ENCODE results near the gene SETD3. TPM values are rescaled to one million over a fixed set of nuclear protein-coding genes. Genes with fewer than 3 reads are reported as not detected.

SETD3 gene
- total RNA-seq, 2 donors from 2014 or later = 32.8 to 53.2 TPM

DNA sequence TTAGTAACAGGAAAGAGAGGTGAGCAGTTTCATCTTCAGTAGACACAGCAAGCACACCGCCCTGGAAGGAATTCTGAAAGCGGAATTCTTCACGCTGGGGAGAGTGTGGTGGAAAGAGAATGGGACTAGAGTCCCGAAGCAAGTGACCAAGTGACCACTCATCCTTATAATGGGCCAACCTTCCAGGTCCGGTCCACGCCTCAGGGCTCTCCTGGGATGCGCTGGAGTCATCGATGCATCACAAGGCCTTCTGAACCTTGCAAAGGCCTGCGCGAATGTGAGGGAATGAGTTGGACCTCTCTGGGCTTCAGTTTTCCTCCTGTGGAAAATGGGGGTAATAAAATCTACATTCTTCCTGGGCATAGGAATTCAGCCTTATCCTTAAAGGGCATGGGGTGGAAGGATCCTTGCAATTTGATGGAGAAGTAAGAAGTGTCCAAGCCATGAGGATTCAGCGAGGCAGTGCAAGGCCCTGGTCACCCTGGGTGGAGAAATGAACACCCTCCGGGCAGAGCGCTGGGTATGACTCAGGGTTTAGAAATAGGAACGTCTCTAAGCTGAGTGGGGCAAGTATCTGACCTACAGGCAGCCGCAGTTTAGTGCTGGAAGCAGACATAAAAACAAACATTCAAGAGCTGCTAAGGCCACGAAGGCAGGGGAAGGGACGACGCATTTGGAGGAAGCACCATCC, 97.7 kb downstream of the SETD3 start:
- ATAC-seq (replicated peaks) = no peak
- Mint-ChIP-seq H3K9me3 (no peaks in the 10 kb centered on the region), H3K4me3 (no peak overlapping the region), H3K36me3 (ENCODE audit: low read depth) (no peaks in the 10 kb centered on the region), H3K27ac (no peak overlapping the region), H3K4me1 (peaks cover 10% of the 10 kb centered on the region), H3K27me3 (peaks cover 29% of the 10 kb centered on the region)

DNA sequence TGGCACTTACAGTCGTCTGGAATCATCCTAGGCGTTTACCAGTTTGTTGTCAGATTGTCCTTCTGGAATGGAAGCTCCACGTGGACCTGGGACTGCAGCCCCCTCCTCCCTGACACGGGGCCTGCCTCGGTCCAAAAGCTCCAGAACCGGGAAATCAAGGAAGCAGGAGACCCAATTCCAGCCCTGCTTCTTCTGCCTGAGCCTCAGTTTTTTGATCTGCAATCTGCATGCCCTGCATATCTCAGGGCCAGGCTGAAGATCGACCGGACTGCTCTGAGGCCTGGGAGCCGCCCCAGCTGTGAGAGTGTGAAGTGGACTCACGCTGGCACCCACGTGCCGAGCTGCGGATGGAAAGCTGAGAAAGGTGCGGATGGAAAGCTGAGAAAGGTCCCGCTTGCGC, 98.6 kb downstream of the SETD3 start:
- no peaks in the 10 kb centered on the region for H3K36me3 Mint-ChIP-seq (ENCODE audit: low read depth)
- no peaks in the 10 kb centered on the region for H3K9me3 Mint-ChIP-seq
- H3K4me1 Mint-ChIP-seq = peaks cover 7% of the 10 kb centered on the region
- no peak for ATAC-seq (replicated peaks)
- no peak overlapping the region for H3K4me3 Mint-ChIP-seq
- H3K27me3 Mint-ChIP-seq = peaks cover 29% of the 10 kb centered on the region
- no peak overlapping the region for H3K27ac Mint-ChIP-seq

DNA sequence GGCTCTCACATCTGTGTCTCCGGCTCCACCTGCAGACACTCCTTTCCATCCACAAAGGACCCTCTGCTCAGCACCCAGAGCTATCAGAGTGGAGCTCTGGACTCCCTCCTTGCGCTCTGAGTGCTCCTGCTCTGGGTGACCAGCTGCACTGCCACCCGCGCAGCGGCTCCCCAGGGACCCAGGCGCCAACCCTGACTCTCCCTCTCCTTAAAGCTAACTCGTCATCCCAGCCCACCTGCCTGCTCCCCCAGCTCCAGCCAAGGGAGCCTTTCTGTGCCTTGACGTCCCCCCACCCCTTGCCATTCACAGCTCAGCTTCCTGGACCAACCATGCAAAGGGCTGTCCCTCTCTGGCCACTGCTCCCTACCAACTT, 99.0 kb downstream of the SETD3 start:
- H3K36me3 Mint-ChIP-seq (ENCODE audit: low read depth) = no peaks in the 10 kb centered on the region
- no peak overlapping the region for H3K27ac Mint-ChIP-seq
- H3K9me3 Mint-ChIP-seq = no peaks in the 10 kb centered on the region
- peaks cover 6% of the 10 kb centered on the region for H3K4me1 Mint-ChIP-seq
- H3K27me3 Mint-ChIP-seq = peaks cover 29% of the 10 kb centered on the region
- no peak for ATAC-seq (replicated peaks)
- H3K4me3 Mint-ChIP-seq = no peak overlapping the region

DNA sequence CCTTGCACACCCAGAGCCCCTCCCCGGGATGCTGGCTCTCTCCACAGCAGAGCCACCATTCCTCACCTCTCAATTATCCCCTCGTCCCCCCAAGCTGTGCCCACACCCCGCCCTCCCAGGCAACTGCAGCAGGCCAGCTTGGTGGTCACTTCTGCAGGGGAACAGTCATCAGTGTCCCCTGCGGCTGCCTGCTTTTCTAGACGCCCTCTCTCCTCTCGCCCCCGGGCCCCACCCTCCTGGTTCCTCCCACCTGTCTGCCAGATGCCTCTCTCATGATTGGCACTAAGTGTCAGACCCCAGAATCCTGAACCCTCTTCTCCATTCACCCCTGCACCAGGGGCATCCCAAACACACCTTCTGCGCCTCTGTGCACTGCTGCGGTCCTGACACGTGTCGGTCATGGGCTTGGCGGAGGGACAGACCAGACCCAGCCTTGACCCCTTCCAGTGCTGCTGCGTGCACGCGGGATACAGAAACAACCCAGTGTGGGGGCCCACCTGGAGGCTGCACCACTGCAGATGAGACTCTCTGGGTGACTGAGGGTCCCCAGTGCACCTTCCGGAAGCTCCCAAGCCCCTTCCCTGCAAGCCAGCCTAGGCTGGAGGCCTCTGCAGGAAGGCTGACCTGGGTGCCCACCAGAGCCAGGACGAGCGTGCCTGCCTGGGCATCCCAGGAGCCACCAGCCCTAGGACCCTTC, 99.5 kb downstream of the SETD3 start:
- Mint-ChIP-seq H3K9me3 (no peaks in the 10 kb centered on the region), H3K27ac (no peak overlapping the region), H3K27me3 (peaks cover 29% of the 10 kb centered on the region), H3K4me3 (no peak overlapping the region), H3K36me3 (ENCODE audit: low read depth) (no peaks in the 10 kb centered on the region), H3K4me1 (peaks cover 6% of the 10 kb centered on the region)
- ATAC-seq (replicated peaks) = no peak

DNA sequence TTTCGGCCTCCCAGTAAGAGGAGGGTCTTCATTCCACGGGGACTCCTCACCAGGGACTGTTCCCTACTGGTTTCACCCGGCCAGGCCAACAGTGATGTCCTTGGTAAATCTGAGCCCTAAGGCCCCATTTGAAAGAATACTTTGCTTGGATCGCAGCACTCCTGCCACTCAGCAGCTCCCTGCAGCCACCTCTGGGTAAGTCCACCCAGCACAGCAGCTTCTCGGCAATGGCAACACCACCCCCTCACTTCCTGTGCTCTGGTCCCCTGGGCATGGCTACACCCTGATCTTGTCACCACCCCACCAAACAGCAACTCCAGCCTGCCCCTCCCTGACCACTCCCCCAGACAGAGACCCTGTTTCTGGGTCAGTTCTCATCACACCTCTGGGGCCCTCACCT, 100.3 kb downstream of the SETD3 start:
- H3K36me3 Mint-ChIP-seq (ENCODE audit: low read depth) = no peaks in the 10 kb centered on the region

DNA sequence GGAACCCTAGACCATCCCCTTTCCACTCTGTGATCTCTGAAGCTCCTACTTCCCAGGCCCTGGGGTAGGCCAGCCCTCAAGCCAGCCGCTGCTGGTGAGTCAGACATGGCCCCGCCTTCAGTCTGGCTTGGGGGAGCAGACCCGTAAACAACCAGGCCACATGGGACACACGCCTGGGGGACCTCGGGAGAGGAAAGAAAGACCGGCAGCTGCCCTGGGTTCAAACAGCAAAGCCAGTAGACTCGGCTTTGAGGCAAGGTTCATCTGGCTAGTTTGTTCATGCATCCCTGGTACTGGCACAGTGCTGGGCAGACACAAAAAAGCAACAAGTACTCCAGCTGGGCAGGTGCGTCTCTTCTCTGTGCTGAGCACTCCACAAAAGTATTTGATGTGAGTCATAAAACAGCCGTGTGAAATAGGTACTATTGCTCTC, 101.9 kb downstream of the SETD3 start:
- Mint-ChIP-seq H3K4me3 (no peak overlapping the region), H3K36me3 (ENCODE audit: low read depth) (no peaks in the 10 kb centered on the region), H3K4me1 (peaks cover 6% of the 10 kb centered on the region), H3K9me3 (no peaks in the 10 kb centered on the region), H3K27ac (no peak overlapping the region), H3K27me3 (peaks cover 17% of the 10 kb centered on the region)
- no peak for ATAC-seq (replicated peaks)

More for the DNA sequence above, 100.3 kb downstream of the SETD3 start:
- Mint-ChIP-seq H3K27ac (no peak overlapping the region), H3K4me1 (peaks cover 6% of the 10 kb centered on the region), H3K4me3 (no peak overlapping the region), H3K9me3 (no peaks in the 10 kb centered on the region), H3K27me3 (peaks cover 28% of the 10 kb centered on the region)
- no peak for ATAC-seq (replicated peaks)

DNA sequence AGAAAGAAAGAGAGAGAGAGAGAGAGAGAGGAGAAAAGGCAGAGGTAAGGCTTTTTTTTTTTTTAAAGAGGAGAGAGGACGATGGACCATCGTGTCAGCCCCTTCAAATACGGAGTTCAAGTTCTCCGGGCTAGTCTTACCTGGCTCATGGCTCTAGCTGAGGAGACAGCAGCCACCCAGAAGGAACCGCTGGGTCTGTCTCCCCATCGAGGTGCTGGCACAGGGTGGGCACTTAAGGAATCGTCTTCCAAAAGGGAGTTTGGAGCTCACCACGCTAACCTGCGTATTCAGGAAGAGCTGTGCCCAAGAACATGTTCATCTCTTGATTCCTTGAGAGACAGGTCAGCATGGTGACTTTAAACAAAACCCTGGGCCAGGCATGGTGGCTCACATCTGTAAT, 102.7 kb downstream of the SETD3 start:
- no peaks in the 10 kb centered on the region for H3K9me3 Mint-ChIP-seq

DNA sequence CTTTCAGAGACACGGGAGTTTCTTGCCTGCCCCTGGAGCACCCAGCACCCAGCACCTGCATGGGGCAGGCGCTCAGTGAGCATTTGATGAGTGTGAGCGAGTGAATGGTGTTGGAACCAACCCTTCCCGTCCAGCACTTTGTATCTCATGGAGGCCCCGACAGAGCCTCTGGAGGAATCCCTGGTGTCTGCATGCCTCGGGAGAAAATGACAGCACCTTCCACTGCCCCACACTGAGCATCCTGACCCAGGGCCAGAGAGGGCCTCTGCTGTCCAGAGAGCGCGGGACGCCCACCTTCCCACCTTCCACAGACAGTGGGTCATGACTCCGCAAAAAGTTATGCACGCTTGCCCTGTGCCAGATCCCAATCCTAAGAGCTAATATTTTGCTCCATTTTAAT, 105.7 kb downstream of the SETD3 start:
- Mint-ChIP-seq H3K36me3 (ENCODE audit: low read depth) (no peaks in the 10 kb centered on the region), H3K27ac (no peak overlapping the region), H3K4me1 (no peaks in the 10 kb centered on the region), H3K27me3 (peaks cover 16% of the 10 kb centered on the region), H3K4me3 (no peak overlapping the region), H3K9me3 (no peaks in the 10 kb centered on the region)
- no peak for ATAC-seq (replicated peaks)

More for the DNA sequence above, 102.7 kb downstream of the SETD3 start:
- Mint-ChIP-seq H3K27me3 (peaks cover 21% of the 10 kb centered on the region), H3K4me1 (peaks cover 6% of the 10 kb centered on the region), H3K27ac (no peak overlapping the region), H3K36me3 (ENCODE audit: low read depth) (no peaks in the 10 kb centered on the region), H3K4me3 (no peak overlapping the region)
- no peak for ATAC-seq (replicated peaks)

DNA sequence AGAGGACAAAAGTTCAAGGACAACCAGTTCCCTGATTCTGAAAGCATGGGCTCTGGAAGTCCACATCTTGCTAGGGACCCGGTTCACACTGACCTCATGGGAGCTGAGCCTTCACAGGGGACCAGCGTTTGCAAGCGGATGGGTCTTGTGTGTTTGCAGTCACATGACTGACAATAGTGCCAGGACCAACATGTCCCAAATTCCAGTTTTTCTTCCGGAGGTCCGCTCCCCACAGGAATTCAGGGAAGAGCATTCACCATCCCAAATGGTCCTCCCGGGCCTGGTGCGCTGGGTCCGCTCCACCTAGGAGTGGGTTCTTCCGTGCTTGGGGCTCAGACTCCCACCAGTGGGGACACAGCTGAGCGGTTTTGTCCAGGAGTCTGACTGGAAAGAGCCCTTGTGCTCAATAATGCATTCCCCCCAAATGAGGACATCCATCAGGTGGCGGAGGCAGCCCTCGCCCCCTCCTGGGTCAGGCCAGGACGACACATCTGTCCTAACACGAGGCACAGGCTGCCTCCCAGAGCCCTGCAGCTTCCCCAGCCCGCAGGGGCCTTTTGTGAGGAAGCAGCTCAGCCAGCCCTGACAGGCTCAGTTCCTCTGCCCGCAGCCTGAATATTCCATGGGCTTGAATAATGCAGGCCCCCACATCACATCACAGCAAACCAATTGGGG, 116.9 kb downstream of the SETD3 start:
- Mint-ChIP-seq H3K9me3 (no peaks in the 10 kb centered on the region), H3K4me3 (no peak overlapping the region), H3K27ac (no peak overlapping the region), H3K36me3 (ENCODE audit: low read depth) (no peaks in the 10 kb centered on the region), H3K27me3 (no peaks in the 10 kb centered on the region), H3K4me1 (no peaks in the 10 kb centered on the region)
- no peak for ATAC-seq (replicated peaks)

DNA sequence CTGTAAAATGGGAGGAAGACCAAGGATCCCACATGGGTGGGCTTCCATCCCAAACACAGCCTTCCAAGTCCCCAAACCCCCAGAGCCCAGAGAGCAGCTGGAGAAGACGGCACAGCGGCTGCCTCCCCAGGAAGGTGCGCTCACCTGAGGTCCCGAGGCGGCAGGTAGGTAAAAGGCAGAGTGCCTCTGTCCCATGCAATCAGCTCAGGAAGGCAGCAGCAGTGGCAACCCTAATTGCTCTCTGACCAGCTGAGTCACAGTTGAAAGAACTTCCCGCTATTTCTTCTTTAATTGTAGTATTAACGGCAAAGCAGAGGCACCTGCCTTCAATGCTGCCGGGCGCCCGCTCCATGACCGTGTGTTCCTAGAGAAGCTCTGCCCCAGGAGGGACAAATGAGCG, 117.6 kb downstream of the SETD3 start:
- ATAC-seq (replicated peaks) = no peak
- no peak overlapping the region for H3K4me3 Mint-ChIP-seq
- no peaks in the 10 kb centered on the region for H3K4me1 Mint-ChIP-seq
- no peaks in the 10 kb centered on the region for H3K9me3 Mint-ChIP-seq
- no peaks in the 10 kb centered on the region for H3K36me3 Mint-ChIP-seq (ENCODE audit: low read depth)
- no peak overlapping the region for H3K27ac Mint-ChIP-seq
- no peaks in the 10 kb centered on the region for H3K27me3 Mint-ChIP-seq

DNA sequence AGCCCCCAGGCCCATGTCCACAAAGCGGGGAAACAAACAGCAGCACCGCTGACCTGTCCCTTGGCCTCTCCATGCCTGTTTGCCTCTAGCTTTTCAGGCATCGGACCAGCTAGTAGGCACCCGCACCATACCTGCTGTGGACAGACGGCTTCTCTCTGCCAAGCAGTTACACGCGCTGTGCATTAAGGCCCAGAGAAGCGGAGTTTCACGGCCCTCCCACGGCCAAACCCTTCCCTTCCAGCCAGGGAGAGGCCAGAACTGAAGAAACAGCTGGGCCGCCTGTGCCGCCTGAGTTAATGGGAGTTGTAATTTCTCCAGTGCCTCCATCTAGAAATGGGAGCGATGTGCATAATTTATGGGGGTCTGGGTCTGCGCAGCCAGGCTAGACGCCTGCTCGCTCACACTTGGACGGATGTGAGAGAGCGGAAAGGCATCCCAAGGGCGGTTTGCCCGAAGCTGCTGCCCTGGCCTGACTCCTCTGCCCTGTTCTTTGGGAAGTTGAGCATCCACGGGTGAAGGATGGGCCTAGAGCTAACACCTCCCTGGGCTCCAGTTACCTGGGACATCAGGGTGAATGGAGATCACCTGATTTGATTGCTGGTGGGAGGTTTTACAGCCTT, 119.0 kb downstream of the SETD3 start:
- Mint-ChIP-seq H3K27ac (no peak overlapping the region), H3K9me3 (no peaks in the 10 kb centered on the region), H3K27me3 (no peaks in the 10 kb centered on the region), H3K36me3 (ENCODE audit: low read depth) (no peaks in the 10 kb centered on the region), H3K4me1 (no peaks in the 10 kb centered on the region), H3K4me3 (no peak overlapping the region)
- ATAC-seq (replicated peaks) = no peak

DNA sequence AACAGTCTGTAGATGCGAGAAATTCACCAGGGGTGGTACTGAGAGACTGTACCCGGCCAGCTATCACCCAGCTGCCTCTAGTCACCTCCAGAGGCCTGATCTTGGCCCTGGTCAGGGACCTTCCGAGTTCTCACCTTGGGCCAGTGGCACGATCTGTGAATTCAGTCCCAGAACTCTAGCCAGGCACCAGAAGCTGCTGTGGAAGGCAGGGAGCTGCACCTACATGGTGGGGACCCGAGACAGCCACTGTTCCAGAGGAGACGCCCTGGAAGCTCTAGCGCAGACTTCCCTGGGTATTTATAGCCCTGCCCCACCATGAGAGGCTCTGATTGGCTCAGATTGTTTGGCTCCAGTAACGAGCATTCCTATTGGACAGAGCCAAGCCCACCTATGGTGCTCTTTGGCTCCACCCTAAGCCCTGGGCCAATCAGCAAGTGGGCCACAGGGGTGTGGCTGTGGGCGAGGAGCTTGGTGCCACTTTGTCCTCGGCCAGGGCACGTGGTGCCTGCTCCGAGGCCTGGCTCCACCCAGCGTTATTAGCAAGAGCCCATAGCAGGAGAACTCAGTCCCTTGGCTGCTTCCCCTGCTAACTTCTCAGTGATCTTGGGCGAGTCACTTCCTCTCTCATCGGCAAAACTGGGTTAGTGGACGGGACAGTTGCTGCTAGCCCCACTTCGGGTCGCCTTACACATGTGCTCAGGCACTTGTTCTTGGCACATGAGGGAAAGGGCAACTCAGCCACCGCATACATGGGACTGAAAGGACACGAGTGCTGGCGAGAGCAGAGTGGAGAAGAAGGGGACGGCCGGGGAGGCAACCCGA, 119.7 kb downstream of the SETD3 start:
- no peak for ATAC-seq (replicated peaks)
- no peaks in the 10 kb centered on the region for H3K36me3 Mint-ChIP-seq (ENCODE audit: low read depth)
- H3K4me3 Mint-ChIP-seq = no peak overlapping the region
- H3K4me1 Mint-ChIP-seq = no peaks in the 10 kb centered on the region
- no peaks in the 10 kb centered on the region for H3K27me3 Mint-ChIP-seq
- no peaks in the 10 kb centered on the region for H3K9me3 Mint-ChIP-seq
- H3K27ac Mint-ChIP-seq = no peak overlapping the region

DNA sequence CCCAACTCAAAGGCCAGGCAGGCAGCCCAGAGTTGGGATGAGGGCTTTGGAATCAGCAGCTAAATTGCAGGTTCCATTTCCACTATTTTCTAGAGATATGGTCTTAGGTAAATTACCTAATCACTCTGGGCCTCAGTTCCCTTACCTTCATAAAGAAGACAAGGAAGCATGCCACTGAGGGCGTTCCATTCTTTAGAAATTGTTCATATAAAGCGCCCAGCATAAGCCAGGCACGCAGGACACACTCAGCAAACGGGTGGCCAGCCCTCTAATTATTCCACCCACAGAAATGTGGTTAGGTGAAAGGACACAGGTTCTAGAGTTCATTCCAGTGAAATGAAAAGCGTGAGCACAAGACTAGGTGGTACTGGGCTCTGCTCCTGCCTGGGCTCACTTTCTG, 120.8 kb downstream of the SETD3 start:
- Mint-ChIP-seq H3K9me3 (no peaks in the 10 kb centered on the region), H3K36me3 (ENCODE audit: low read depth) (no peaks in the 10 kb centered on the region), H3K27ac (no peak overlapping the region), H3K4me3 (no peak overlapping the region), H3K4me1 (no peaks in the 10 kb centered on the region), H3K27me3 (no peaks in the 10 kb centered on the region)
- no peak for ATAC-seq (replicated peaks)

DNA sequence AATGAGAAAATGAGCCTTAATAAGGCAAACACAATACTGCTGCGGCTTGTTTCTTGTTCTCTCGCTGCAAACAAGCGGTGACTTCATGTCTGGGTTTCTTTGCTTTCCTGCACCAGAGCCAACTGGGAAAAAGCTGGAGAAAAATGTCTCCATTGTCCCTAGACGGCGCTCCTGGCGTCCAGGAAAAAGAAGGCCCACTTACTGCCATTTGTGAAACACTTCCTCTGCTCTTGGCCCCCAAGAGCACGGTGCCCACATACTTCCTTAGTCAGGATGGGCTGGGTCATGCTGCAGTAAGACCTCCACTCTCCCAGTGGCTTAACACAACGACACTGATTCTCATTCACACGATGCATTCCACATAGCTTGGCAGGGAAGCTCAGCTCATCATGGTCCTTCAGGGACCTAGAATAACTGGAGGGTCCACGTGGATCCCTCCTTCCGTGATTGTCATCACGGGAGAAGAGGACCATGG, 122.7 kb downstream of the SETD3 start:
- no peaks in the 10 kb centered on the region for H3K36me3 Mint-ChIP-seq (ENCODE audit: low read depth)
- H3K4me1 Mint-ChIP-seq = no peaks in the 10 kb centered on the region
- no peak for ATAC-seq (replicated peaks)
- H3K9me3 Mint-ChIP-seq = no peaks in the 10 kb centered on the region
- no peaks in the 10 kb centered on the region for H3K27me3 Mint-ChIP-seq
- H3K4me3 Mint-ChIP-seq = no peak overlapping the region
- no peak overlapping the region for H3K27ac Mint-ChIP-seq
